HG03378 (cell line): ENCODE measurements around the gene LONP1.
"Not testable (repeated sequence)": the region's sequence is repeated elsewhere in the genome, so short reads cannot be mapped to it uniquely, and the experiment has no call there.

ENCODE experiments used
- ATAC-seq: cut with Tn5 transposase; IDR thresholded peaks from one replicate; pipeline ENCODE4 v1.9.1; 2021; ENCODE audit warnings: mild to moderate bottlenecking, moderate library complexity; ENCODE audit not compliant: unreplicated experiment

Gene LONP1, protein sequence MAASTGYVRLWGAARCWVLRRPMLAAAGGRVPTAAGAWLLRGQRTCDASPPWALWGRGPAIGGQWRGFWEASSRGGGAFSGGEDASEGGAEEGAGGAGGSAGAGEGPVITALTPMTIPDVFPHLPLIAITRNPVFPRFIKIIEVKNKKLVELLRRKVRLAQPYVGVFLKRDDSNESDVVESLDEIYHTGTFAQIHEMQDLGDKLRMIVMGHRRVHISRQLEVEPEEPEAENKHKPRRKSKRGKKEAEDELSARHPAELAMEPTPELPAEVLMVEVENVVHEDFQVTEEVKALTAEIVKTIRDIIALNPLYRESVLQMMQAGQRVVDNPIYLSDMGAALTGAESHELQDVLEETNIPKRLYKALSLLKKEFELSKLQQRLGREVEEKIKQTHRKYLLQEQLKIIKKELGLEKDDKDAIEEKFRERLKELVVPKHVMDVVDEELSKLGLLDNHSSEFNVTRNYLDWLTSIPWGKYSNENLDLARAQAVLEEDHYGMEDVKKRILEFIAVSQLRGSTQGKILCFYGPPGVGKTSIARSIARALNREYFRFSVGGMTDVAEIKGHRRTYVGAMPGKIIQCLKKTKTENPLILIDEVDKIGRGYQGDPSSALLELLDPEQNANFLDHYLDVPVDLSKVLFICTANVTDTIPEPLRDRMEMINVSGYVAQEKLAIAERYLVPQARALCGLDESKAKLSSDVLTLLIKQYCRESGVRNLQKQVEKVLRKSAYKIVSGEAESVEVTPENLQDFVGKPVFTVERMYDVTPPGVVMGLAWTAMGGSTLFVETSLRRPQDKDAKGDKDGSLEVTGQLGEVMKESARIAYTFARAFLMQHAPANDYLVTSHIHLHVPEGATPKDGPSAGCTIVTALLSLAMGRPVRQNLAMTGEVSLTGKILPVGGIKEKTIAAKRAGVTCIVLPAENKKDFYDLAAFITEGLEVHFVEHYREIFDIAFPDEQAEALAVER

DNA sequence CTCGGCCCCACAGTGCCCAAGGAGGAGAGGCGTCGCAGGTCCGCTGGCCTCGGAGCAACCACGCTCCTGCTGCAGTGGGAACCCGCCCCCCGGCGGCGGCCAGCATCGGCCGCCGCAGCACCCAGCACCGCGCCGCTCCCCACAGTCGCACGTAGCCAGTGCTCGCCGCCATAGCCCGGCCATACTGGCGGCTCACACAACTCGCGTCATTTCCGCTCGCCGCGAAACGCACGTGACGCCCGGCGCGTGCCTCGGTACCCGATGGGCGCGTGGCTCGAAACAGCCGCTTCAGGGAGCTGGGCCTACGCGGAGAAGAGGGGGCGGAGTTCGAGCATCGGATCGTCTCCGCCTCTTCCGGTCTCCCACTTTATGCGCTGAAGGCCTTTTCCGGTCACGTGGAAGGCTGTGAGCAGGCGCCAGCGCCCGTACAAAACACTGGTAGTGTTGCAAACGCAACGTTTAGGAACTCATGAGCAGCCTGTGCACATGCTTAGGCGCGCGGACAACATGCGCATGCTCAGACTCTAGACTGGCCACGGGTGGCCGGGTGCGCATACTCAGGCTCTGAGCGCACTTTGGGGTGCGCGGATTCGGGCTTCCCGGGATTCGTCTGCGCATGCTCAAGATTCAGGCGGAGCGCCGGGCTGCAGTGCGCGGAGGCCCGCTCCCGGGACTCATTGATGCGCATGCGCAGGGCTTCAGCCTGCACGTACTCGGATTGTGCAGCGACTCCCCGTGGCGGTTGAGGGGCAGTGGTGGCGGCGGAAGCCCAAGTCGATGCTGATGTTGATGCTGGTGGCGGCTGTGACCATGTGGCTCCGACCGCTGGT, at the start of gene LONP1, which contains the start of gene CATSPERD:
LONP1 (minus strand) TSS at position 186 of the 830 bp plus-strand sequence; CDS start at position 172, 14 bp downstream.
CATSPERD (plus strand) TSS at position 677 of the 830 bp plus-strand sequence; CDS start at position 778, 101 bp downstream.
- peak; percentile 85 for ATAC-seq

DNA sequence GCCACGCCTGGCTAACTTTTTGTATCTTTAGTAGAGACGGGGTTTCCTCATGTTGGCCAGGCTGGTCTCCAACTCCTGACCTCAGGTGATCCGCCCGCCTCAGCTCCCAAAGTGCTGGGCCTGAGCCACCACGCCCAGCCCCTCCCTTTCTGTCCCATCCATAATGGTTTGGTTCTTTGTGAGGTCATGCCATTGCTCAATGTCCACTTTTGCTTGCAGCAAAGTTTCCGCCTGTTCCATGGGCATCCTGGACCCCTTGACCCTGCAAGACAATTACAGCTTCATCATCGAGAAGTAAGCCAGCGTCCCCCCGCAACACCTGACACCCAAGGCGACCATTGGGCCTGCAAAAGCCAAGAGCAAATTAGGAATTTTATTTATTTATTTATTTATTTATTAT, 48.0 kb upstream of the LONP1 start:
- ATAC-seq = no peak

DNA sequence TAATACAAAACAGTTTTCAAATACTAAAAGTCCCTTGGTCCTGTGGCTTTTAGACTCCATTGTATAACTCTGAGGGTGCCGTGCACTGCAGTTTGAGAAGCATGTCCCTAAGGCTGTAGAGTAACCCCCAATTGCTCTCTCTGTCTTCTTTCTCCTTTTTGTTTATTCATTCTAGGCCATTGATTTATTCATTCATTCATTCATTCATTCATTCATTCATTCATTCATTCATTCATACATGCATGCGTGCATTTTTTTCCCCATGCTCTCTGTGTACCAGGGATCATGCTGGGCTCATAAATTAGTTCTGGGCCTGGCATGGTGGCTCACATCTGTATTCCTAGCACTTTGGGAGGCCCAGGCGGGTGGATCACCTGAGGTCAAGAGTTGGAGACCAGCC, 45.3 kb upstream of the LONP1 start:
- no peak for ATAC-seq

DNA sequence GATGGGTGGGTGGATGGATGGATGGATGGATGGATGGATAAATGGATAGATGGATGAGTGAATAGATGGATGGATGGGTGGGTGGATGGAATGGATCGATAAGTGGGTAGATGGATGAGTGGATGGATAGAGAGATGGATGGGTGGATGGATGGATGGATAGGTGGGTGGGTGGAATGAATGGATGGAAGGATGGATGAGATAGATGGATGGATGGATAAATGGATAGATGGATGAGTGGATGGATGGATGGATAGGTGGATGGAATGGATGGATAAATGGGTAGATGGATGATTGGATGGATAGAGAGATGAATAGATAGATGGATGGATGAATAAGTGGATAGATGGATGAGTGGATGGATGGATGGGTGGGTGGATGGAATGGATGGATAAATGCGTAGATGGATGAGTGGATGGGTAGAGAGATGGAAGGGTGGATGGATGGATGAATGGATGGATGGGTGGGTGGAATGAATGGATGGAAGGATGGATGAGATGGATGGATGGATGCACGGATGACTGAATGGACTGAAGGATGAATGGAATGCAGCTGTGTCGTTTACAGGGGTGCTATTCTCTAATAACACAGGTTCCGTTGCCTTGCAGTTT, 42.8 kb upstream of the LONP1 start:
- ATAC-seq = no peak

DNA sequence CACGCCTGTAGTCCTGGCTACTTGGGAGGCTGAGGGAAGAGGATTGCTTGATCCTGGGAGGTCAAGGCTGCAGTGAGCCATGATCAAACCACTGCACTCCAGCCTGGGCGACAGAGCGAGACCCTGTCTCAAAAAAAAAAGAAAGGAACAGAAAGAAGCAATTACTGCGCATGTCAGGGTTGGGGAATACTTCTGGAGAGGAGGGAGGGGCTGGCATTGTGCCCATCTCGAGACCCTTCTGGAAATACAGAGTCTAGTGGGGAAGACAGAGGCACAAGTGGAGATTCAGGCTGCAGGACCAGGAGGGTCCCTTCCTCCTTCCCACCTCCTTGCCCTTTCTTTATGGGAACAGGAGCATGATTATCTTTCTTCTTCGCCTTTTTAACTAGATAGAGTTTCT, 33.8 kb upstream of the LONP1 start:
- no peak for ATAC-seq

DNA sequence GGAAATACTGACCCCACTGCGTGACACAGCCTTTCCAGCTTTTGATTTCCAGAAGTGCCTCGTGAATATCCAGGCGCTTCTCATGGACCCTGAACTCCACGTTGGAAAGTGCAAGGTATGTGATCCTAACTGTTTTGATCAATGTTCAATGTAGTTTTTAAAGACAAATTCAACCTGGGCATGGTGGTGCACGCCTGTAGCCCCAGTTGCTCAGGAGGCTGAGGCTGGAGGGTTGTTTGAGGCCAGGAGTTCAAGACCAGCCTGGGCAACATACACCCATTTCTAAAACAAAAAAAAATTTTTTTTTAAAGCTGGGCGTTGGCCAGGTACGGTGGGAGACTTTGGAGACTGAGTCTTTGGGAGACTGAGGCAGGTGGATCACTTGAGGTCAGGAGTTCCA, 31.8 kb upstream of the LONP1 start:
- no peak for ATAC-seq

DNA sequence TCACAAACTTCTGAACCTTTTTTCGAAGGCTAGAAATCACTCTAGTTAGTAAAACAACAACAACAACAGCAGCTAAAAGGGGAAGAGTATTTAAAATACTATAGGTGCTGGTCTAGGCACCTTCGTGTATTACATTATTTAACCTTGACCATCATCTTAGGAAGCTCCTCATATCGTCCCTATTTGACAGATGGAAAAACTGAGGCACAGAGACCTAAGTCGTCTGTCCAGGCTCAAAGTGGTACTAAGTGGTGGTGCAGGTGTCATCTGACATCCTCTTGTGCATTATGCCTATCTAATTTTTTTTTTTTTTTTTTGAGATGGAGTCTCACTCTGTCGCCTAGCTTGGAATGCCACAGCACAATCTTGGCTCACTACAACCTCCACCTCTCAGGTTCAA, 29.6 kb upstream of the LONP1 start:
- no peak for ATAC-seq

DNA sequence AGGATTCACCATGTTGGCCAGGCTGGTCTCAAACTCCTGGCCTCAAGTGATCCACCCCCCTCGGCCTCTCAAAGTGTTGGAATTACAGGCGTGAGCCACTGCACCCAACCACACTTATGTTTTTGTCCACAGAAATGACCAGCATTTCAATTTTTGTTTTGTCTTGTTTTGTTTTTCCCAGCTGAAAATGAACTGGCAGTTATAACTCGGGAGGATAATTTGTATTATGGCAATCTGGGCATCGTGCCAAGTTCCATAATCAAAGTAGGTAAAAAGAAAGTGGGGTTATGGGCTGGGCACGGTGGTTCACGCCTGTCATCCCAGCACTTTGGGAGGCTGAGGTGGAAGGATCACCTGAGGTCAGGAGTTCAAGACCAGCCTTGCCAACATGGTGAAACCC, 29.0 kb upstream of the LONP1 start:
- not testable (repeated sequence) for ATAC-seq

DNA sequence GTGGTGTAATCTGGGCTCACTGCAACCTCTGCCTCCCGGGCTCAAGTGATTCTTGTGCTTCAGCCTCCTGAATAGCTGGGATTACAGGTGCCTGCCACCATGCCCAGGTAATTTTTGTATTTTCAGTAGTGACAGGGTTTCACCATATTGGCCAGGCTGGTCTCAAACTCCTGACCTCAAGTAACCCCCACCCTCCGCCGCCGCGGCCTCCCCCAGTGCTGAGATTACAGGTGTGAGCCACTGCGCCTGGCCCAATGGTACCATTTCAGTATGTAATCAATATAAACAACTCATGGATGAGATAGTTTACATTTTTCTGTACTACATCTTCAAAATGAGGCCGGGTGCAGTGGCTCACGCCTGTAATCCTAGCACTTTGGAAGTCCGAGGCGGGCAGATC, 25.1 kb upstream of the LONP1 start:
- ATAC-seq = not testable (repeated sequence)

DNA sequence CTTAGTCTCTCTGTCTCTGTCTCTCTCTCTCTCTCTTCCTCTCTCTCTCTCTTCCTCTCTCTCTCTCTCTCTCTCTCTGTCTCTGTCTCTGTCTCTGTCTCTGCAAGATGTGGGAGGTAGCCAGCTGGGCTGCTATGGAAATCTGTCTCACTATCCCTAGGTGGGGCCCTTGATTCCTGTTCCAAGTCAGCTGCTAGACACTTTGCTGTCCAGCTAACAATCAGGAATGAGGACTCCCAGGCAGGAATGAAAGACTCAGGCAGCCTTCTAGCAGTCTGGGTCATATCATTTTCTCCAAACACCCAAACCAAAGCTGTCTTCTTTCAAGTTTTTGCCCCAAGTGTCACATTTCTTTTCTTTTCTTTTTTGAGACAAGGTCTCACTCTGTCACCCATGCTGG, 23.7 kb upstream of the LONP1 start:
- no peak for ATAC-seq

DNA sequence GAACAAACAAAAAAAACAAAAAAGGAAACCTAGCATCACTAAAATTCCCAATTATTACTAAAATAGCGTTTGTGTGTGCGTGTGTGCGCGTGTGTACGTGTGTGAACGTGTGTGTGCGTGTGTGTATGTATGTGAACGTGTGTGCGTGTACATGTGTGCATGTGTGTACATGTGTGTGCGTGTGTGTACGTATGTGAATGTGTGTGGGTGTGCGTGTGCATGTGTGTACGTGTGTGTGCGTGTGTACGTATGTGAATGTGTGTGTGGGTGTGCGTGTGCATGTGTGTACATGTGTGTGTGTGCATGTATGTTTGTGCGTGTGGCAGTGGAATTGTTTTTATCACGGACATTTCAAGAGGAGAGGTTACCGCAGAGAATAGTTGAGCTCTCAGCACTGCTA, 22.1 kb upstream of the LONP1 start:
- no peak for ATAC-seq

DNA sequence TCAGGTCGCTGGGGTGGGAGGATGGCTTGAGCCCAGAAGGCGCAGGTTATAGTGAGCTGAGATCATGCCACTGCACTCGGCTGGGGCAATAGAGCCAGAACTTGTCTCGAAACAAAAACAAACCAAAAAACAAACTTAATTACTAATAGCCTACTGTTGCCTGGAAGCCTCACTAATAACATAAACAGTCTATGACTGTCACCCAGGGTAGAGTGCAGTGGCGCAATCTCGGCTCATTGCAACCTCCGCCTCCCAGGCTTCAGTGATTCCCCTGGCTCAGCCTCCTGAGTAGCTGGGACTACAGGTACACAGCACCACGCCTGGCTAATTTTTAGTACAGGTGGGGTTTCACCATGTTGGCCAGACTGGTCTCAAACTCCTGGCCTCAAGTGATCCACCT, 18.5 kb upstream of the LONP1 start:
- ATAC-seq = no peak

DNA sequence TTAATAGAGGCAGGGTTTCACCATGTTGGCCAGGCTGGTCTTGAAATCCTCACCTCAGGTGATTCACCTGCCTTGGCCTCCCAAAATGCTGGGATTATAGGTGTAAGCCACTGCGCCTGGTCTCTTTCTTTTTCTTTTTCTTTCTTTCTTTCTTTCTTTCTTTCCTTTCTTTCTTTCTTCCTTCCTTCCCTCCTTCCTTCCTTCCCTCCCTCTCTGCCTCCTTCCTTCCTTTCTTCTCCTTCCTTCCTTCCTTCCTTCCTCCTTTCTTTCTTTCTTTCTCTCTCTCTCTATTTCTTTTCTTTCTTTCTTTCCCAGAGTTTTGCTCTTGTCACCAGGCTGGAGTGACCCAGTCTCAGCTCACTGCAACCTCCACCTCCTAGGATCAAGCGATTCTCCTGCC, 13.2 kb upstream of the LONP1 start:
- ATAC-seq = not testable (repeated sequence)

DNA sequence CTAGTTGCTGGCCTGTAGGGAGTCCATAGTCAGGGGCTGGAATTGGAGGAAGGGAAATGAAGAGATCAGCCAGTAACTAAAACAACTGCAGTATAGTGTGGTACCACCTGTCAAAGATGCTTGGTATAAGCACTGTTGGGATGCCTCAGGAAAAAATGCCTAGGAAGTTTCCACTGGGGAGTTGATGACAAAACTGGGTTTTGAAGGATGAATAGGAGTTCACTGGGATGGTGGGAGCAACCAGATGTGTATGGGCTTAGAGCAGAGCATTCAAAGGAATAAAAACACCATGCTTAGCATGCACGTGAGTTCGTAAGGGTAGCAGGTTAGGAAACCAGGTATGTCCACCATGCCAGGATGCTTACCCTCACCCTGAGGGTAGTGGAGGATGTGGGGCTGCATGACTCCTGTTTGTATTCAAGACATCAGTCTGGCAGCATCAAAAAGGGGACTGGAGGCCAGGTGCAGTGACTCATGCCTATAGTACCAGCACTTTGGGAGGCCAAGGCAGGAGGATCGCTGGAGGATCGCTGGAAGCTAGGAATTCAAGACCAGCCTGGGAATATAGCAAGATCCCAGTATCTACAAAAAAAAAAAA, 7.6 kb upstream of the LONP1 start:
- no peak for ATAC-seq

DNA sequence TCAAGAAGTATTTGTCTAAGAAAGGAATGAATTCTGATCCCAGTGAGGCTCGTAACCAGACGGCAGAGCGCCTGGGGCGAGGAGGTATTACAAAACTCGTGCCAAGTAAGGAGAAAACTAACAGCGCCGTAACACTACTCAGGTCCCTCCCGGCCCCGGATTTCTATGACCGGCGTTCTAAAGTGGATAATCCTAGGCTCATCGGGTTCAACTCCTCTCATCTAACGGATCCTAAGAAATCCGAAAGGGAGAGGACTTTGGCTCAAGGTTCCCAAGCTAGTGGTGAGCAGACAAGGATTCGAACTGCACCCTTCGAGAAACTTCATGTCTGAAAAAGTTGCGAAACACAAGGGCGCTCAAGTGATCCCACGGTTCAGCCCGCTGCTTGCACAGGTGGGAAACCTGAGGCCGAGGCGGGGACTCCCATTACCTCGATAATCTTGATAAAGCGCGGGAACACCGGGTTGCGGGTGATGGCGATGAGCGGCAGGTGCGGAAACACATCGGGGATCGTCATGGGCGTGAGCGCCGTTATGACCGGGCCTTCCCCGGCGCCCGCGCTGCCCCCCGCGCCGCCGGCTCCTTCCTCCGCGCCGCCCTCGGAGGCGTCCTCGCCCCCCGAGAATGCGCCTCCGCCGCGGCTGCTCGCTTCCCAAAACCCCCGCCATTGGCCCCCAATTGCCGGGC, 529 bp downstream of the LONP1 start:
- no peak for ATAC-seq

DNA sequence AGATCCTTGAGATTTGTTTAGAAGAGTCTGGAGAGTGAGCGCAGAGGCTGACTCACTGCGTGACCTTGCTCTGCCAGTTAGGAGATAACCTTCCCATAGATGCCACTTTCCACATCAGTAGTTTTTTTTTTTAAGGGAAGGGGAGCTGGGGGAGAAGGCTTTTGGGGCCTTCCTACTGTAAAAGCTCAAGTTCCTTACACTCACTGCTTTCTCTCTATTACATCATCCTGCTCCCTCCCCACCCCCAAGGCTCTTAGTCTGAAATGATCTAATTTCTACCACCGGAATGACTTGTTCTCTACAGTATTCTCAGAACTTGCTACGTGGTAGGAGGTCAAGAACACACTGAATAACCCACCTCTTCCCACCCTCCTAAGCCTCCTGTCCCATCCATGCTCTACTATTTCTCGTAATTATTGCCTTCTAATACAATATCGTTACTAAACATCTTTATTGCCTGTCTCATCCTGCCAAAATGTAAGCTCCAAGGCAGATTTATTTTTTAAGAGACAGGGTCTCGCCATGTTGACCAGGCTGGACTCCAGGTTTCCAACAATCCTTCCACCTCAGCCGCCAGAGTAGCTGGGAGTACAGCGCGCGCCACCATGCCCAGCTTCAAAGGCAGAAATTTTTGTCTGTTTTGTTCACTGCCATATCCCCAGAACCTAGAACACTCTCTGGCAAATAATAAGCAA, 1.2 kb downstream of the LONP1 start:
- no peak for ATAC-seq

DNA sequence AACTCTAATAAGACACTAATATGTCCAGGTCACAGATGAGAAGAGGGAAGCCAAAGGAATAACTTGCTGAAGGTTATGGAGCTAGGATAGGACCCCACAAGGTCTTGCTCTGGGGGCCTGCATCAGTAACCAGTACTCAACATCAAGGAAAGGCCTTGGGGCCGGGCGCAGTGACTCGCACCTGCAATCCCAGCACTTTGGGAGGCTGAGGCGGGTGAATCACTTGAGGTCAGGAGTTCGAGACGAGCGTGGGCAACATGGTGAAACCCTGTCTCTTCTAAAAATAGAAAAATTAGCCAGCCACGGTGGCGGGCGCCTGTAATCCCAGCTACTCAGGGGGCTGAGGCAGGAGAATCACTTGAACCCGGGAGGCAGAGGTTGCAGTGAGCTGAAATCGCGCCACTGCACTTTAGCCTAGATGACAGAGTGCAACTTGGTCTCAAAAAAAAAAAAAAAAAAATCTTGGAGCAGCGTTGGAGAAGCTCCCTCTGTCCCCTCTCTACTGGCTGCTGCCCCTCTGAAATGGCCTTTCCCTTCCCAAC, 1.8 kb downstream of the LONP1 start:
- ATAC-seq = no peak

DNA sequence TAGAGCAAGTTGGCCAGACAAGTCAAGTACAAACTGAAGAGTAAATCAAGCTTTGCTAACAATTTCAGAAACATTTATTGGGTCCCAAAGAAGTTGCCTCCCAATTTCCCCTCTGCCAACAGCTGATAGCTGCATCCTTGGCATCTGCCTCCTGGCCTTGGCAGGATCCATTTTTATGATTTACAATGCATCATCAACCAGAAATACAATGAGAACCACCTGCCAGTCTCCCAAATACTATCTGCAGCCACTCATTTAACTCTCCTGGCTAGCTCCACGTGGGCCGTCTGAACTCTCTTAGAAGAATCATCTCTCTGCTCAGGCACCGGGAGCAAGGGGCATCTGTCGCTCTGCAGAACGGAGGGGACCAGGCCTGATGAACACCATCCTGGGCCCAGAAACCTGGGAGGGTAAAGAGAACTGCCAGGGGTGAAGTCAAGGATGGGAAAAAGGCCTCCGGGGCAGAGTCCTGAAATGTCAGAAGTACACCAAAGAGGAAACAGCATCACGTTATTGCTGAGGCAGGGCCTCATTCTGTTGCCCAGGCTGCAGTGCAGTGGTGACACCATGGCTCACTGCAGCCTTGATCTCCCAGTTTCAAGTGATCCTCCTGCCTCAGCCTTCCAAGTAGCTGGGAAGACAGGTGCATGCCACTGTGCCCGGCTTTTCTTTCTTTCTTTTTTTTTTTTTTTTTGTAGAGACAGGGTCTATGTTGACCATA, 2.6 kb downstream of the LONP1 start:
- no peak for ATAC-seq
